Measurements from ENCODE around the gene BMP8B. TPM values are rescaled to one million over a fixed set of nuclear protein-coding genes. Genes with fewer than 3 reads are reported as not detected.

The BMP8B gene
- total and polyA plus RNA-seq, 4 donors: 0.08 to 0.19 (median 0.18) TPM

DNA sequence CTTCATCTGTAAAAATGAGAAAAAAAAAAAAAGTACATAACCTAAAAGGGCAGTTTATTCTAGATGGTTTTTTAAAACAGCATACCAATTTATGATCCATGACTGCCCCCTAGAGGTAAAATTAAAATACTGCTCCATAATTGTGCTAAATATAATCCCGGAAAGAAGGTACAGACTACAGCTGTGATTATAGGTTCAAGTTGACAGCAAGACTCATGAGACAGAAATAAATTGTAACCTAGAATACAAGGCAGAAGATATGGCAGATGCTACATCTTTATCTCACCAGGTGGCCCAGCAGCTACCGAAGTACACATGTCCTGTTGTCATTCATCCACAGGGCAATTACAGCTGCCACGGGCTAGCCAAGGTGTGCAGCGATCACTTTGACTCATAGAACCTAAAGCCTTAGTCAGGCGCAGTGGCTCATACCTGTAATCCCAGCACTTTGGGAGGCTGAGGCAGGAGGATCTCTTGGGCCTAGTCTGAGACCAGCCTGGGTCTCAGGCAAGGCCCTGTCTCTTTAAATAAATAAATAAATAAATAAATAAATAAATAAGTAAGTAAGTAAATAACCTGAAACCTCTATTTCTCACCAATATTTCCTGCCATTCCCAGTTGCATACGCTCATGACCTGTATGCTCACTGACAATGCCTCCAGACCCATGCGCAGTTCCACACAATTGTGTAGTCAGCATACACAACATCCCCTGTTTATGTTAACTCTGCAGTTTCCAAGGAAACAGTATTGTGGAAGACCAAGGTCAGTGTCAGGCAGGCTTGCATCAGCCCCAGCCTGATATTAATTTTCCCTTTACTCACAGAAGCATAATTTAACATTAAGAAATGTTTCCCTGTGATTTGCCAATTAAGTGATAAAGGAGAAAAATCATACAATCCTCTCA is 68.3 kb downstream of the BMP8B start:
- H3K36me3 ChIP-seq (ENCODE audit: control insufficient read depth in 4 of 4, insufficient read depth in 3 of 4, low read depth in 1 of 4, low read length in 3 of 4): no peaks in the 10 kb centered on the region
- 45% methylated on average over 7 of the region's 7 CpGs for WGBS
- DNase-seq (ENCODE audit: low spot score): no peak
- H3K4me3 ChIP-seq (ENCODE audit: low read depth in 1 of 3, low read length in 3 of 3): no peak overlapping the region
- TF ChIP-seq JUND (IDR thresholded peaks at IDR 0.05) (no peak), RAD21 (IDR thresholded peaks at IDR 0.05) (peak; percentile 87 to 89)
- TF ChIP-seq, protein P1, sequence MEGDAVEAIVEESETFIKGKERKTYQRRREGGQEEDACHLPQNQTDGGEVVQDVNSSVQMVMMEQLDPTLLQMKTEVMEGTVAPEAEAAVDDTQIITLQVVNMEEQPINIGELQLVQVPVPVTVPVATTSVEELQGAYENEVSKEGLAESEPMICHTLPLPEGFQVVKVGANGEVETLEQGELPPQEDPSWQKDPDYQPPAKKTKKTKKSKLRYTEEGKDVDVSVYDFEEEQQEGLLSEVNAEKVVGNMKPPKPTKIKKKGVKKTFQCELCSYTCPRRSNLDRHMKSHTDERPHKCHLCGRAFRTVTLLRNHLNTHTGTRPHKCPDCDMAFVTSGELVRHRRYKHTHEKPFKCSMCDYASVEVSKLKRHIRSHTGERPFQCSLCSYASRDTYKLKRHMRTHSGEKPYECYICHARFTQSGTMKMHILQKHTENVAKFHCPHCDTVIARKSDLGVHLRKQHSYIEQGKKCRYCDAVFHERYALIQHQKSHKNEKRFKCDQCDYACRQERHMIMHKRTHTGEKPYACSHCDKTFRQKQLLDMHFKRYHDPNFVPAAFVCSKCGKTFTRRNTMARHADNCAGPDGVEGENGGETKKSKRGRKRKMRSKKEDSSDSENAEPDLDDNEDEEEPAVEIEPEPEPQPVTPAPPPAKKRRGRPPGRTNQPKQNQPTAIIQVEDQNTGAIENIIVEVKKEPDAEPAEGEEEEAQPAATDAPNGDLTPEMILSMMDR (IDR thresholded peaks at IDR 0.05; ENCODE audit: low read depth, low read length, missing input control): peak; percentile 72
- H3K27me3 ChIP-seq (ENCODE audit: control insufficient read depth in 4 of 4, insufficient read depth in 4 of 4, low read length in 3 of 4): peaks cover 0 to 5% (median 2%) of the 10 kb centered on the region in 4 donors
- no peak overlapping the region for H3K9ac ChIP-seq (ENCODE audit: low read depth in 1 of 2, low read length in 2 of 2)
- H3K27ac ChIP-seq (ENCODE audit: low read depth in 1 of 2, low read length in 2 of 2): no peak overlapping the region
- no peaks in the 10 kb centered on the region for H3K9me3 ChIP-seq (ENCODE audit: control insufficient read depth in 4 of 4, low read length in 3 of 4)
- no peaks in the 10 kb centered on the region for H3K4me1 ChIP-seq (ENCODE audit: control insufficient read depth in 4 of 4, insufficient read depth in 4 of 4, low read length in 3 of 4)

DNA sequence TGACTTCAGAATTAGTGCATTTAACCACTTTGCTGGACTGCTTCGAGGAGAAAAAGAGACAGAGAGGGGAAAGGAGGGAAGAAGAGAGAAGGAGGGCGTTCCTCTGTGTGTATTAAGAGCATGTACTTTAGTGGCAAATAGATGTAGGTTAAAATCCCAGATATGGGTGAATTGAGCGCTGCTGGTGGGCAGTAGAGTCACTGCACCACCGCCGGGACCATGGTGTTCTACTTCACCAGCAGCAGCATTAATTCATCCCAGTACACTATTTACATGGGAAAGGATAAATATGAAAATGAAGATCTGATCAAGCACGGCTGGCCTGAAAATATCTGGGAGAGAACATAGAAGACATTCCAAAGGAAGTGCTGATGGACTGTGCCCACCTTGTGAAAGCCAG is 70.9 kb downstream of the BMP8B start:
- TF ChIP-seq, protein P2, sequence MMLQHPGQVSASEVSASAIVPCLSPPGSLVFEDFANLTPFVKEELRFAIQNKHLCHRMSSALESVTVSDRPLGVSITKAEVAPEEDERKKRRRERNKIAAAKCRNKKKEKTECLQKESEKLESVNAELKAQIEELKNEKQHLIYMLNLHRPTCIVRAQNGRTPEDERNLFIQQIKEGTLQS (IDR thresholded peaks at IDR 0.05): no peak
- TF ChIP-seq SP1 (IDR thresholded peaks at IDR 0.05): no peak
- TF ChIP-seq YY1 (IDR thresholded peaks at IDR 0.05): no peak
- TF ChIP-seq GABPA (IDR thresholded peaks at IDR 0.05 in 1 of 2, conservative IDR thresholded peaks at IDR 0.05 in 1 of 2): no peak
- no peak for TF ChIP-seq HNF4G (IDR thresholded peaks at IDR 0.05)
- no peak for TF ChIP-seq RXRA (IDR thresholded peaks at IDR 0.05)
- TF ChIP-seq RAD21 (IDR thresholded peaks at IDR 0.05): no peak
- no peak overlapping the region for H3K4me3 ChIP-seq (ENCODE audit: low read depth in 1 of 3, low read length in 3 of 3)
- 44% methylated on average over 6 of the region's 6 CpGs for WGBS
- no peak overlapping the region for H3K9ac ChIP-seq (ENCODE audit: low read depth in 1 of 2, low read length in 2 of 2)
- H3K27me3 ChIP-seq (ENCODE audit: control insufficient read depth in 4 of 4, insufficient read depth in 4 of 4, low read length in 3 of 4): peaks cover 0 to 9% (median 0%) of the 10 kb centered on the region in 4 donors
- DNase-seq (ENCODE audit: low spot score): no peak
- H3K36me3 ChIP-seq (ENCODE audit: control insufficient read depth in 4 of 4, insufficient read depth in 3 of 4, low read depth in 1 of 4, low read length in 3 of 4): no peaks in the 10 kb centered on the region
- no peaks in the 10 kb centered on the region for H3K9me3 ChIP-seq (ENCODE audit: control insufficient read depth in 4 of 4, low read length in 3 of 4)
- H3K27ac ChIP-seq (ENCODE audit: low read depth in 1 of 2, low read length in 2 of 2): no peak overlapping the region
- H3K4me1 ChIP-seq (ENCODE audit: control insufficient read depth in 4 of 4, insufficient read depth in 4 of 4, low read length in 3 of 4): no peaks in the 10 kb centered on the region

GRCh38 chr1:39713557-39713956 is 75.1 kb downstream of the BMP8B start:
- no peak overlapping the region for H3K4me3 ChIP-seq (ENCODE audit: low read depth in 1 of 3, low read length in 3 of 3)
- no peaks in the 10 kb centered on the region for H3K36me3 ChIP-seq (ENCODE audit: control insufficient read depth in 4 of 4, insufficient read depth in 3 of 4, low read depth in 1 of 4, low read length in 3 of 4)
- H3K27ac ChIP-seq (ENCODE audit: low read depth in 1 of 2, low read length in 2 of 2): no peak overlapping the region
- DNase-seq (ENCODE audit: low spot score): no peak
- WGBS: 92% methylated on average over 5 of the region's 5 CpGs
- no peaks in the 10 kb centered on the region for H3K9me3 ChIP-seq (ENCODE audit: control insufficient read depth in 4 of 4, low read length in 3 of 4)
- no peak overlapping the region for H3K9ac ChIP-seq (ENCODE audit: low read depth in 1 of 2, low read length in 2 of 2)
- H3K4me1 ChIP-seq (ENCODE audit: control insufficient read depth in 4 of 4, insufficient read depth in 4 of 4, low read length in 3 of 4): no peaks in the 10 kb centered on the region
- H3K27me3 ChIP-seq (ENCODE audit: control insufficient read depth in 4 of 4, insufficient read depth in 4 of 4, low read length in 3 of 4): peaks cover 0 to 9% (median 0%) of the 10 kb centered on the region in 4 donors
- TF ChIP-seq SP1 (IDR thresholded peaks at IDR 0.05): no peak
- TF ChIP-seq, protein P1 (IDR thresholded peaks at IDR 0.05; ENCODE audit: low read depth, low read length, missing input control): no peak
- TF ChIP-seq NR2F2 (IDR thresholded peaks at IDR 0.05): no peak
- TF ChIP-seq YY1 (IDR thresholded peaks at IDR 0.05): no peak
- TF ChIP-seq, protein P2 (IDR thresholded peaks at IDR 0.05): no peak
- TF ChIP-seq RXRA (IDR thresholded peaks at IDR 0.05): no peak
- no peak for TF ChIP-seq MAX (IDR thresholded peaks at IDR 0.05)
- TF ChIP-seq FOXA1 (IDR thresholded peaks at IDR 0.05): no peak
- no peak for TF ChIP-seq EGR1 (IDR thresholded peaks at IDR 0.05; ENCODE audit: low read depth in 2 of 2)
- TF ChIP-seq REST (IDR thresholded peaks at IDR 0.05): no peak
- TF ChIP-seq TAF1 (conservative IDR thresholded peaks at IDR 0.05): no peak
- no peak for TF ChIP-seq JUND (IDR thresholded peaks at IDR 0.05)

All from liver (tissue), 9 donors.